ENCODE results near the gene ZNF511.
"Not testable (repeated sequence)": the region's sequence is repeated elsewhere in the genome, so short reads cannot be mapped to it uniquely, and the experiment has no call there.

ZNF511 gene

DNA sequence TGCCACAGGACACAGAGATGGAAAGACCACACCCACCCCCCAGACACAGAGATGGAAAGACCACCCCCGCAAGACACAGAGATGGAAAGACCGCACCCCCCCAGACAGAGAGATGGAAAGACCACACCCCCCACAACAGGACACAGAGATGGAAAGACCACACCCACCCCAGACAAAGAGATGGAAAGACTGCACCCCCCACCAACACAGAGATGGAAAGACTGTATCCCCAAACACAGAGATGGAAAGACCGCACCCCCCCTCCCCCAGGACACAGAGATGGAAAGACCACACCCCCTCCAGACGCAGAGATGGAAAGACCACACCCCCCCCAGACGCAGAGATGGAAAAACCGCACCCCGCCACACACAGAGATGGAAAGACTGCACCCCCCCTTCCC lies 8.0 kb downstream of the ZNF511 start:
- no peak for DNase-seq

- DNase-seq: peak; percentile 0
These were observed 9.9 kb downstream of the ZNF511 start for GRCh38 chr10:133318494-133319127.

- not testable (repeated sequence) for DNase-seq
These were observed 12.2 kb downstream of the ZNF511 start for GRCh38 chr10:133320852-133321422.

GRCh38 chr10:133322064-133322709 lies 13.5 kb downstream of the ZNF511 start:
- not testable (repeated sequence) for DNase-seq

DNA sequence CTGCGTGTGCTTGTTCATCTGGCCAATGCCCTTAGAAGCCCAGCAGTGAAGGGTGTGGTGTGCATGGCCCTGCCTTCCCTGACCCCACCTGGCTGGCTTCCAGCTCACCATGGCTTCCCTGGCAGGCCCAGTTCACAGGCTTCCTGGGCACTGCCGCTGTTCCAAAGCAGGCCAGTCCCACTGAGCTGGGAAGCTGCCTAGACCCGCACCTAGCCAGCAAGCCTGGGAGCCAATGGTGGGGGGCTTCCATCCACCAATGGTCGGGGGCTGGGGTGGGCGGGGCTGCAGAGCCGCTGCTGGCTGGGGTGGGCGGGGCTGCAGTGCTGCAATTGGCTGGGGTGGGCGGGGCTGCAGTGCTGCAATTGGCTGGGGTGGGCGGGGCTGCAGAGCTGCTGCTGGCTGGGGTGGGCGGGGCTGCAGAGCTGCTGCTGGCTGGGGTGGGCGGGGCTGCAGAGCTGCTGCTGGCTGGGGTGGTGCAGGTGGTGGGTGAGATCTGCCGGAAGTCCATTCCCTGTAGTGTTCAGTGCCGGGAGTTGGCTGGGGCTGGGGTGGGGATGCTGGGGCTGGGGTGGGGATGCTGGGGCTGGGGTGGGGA lies 15.6 kb downstream of the ZNF511 start:
- DNase-seq: peak; percentile 21

DNA sequence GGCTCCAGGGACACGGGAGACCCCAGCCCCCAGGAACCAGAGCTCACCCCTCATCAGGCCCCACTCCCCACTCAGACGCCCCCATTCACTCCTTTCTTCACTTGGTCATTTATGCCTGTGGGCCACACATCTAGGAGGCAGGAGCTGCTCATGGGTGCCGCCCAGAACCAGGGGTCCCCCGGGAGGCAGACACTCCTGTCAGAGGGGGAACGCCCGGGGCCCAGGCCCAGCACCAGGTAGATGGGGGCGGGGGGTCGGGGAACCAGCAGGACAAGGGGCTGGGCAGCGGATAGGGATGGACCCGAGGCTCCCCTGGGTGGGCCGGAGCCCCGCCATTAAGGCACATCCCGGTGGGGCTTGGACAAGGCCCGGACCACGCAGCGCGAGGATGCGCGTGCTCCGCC lies 16.1 kb downstream of the ZNF511 start:
- no peak for DNase-seq

- DNase-seq: no peak
These were observed 16.9 kb downstream of the ZNF511 start for GRCh38 chr10:133325440-133326222.

DNA sequence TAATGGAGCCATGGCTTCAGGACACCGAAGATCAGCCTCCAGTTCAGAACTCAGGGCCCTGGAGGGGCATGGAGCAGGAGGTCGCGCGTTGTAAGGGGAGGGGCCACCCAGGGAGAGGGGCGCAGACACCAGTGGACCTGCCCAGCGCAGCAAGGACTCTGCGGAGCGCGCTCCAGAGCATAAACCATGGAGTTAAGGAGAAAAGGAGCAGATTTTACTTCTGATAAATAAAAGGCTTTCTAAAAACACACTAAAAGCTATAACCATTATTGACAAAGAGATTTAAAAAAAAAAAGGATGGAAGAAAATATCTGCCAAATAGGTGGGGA lies 17.5 kb downstream of the ZNF511 start:
- DNase-seq: no peak

GRCh38 chr10:133326745-133327650 lies 18.3 kb downstream of the ZNF511 start:
- DNase-seq: no peak

DNA sequence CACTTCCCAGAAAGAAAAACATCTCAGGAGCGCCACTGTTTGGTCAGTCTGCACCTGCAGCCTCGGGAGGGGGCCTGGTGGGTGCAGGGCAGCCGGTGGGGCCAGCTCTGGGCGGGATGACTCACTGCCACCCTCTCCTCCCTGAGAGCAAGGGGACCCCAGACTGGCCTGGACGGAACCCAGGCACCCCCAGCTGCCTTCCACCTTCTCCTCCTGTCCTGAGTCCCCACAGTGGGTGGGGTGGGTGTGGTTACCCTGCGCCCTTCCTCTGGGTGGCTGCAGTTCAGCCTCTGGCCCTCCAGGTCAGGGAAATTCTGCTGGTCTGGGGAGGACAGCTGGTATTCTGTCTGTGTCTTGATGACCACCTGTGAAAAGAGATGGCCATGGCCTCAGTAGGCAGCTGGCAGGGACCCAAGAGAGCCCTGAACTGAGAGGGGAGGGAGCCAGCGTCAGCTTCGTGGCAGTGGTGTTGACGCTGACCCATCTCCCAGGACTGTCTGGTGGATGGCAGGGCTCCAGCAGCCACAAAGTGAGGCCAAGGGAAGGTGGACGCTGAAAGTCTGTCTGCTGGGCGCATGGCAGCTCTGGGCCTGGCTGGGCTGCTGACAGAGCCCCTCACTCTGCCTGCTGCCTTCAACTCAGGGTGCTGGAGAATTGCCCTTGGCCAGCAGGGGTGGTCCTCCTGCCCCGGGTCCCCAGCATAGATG lies 19.1 kb downstream of the ZNF511 start:
- no peak for DNase-seq

- no peak for DNase-seq
These were observed 19.9 kb downstream of the ZNF511 start for GRCh38 chr10:133328358-133329343.

DNA sequence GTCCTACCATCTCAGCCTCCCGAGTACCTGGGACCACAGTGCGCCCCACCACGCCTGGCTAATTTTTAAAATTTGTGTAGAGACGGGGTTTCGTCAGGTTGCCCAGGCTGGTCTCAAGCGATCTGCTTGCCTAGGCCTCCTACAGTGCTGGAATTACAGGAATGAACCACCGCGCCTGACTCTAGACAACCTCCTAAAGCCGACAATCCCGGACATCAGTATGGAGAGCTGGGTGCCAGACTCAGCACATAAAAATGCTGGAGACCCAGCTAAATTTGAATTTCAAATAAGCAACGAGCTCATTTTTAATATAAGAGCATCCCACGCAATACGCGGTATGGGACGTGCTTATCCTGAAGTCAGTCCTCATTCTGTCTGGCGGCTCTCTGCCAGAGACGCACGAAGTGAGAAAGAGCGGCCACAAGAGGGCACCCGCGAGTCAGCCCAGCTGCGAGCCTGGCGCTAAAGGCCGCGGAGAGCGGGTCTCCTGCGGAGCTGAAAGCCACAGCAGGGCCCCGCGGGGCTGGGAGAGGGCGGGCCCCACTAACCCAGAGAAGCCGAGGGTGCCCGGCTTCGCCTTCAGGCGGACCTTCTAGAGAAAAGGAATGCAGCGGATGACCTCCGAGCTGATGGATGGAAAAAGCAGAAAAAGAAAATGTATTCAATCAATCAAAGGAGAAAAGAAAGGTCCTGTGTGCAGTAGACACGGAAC lies 20.9 kb downstream of the ZNF511 start:
- DNase-seq: peak; percentile 21

DNA sequence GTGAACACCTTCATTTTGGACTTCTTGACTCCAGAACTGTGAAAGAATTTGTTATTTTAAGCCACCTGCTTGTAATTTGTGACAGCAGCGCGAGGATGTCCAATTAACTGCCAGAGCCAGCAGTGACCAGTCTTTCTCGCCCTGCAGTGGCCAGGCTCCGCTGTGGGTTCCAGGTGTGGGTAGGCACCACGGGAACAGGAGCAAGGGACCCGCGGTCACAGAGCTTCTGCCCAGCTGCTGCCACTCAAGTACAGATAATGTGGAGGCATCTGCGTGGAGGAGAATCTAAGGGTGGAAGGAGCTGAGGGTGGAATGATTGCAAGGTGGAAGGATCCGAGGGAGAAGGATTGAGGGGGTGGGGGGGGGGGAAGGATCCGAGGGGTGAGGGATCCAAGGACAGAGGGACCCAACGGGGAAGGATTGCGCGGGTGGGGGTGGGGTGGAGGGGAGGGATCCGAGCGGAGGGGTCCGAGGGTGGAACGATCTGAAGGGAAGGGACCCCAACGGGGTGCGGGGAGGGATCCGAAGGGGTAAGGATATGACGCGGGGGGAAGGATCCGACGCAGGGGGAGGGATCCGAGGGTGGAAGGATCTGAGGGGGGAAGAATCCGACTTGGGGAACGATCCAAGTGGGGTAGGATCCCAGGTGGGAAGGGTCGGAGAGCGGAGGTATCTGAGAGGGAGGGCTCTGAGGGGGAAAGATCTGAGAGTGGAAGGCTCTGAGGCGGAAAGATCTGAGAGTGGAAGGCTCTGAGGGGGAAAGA lies 24.4 kb downstream of the ZNF511 start:
- no peak for DNase-seq

GRCh38 chr10:133334503-133335245 lies 26.0 kb downstream of the ZNF511 start:
- no peak for DNase-seq

DNA sequence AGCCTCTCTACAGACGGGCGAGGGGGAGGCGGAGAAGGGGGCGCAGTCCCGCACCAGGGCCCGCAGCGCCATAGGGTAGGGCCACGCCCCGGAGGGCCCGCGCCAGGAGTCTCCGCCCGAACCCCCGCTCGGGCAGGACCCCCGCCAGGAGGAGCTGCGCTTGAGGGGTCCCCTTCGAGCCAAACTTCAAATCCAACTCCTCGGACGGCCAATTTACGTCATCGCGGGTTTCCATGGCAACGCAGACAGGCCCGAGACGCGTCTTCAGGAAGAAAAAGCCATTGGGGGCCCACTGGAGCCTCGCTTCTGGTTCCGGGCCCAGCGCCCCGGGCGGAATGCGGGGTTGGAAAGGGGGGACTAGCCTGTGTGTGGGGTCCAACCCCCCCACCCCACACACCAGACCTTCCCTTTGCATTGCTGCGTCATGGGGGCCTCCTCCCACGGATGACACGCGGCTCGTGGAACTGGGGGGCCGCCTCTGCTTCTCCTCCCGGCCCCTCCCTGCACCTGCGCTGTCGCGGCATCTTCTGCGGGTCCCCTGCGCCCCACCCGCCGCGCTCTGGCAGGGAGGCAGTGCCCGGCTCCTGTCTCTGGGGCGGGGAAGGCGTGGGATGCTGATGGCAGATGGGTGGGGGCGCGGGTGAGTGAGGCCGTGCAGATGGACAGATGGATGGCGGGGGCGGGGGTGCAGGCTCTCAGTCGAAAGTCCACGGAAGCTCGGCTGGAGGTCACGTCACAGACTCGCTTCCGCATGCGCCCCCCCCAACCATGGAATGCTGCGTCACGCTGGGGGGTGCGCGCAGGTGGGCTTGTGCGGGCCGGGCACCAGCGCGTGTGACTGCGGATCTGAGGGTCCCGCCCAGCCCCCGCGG lies 26.8 kb downstream of the ZNF511 start:
- no peak for DNase-seq

DNA sequence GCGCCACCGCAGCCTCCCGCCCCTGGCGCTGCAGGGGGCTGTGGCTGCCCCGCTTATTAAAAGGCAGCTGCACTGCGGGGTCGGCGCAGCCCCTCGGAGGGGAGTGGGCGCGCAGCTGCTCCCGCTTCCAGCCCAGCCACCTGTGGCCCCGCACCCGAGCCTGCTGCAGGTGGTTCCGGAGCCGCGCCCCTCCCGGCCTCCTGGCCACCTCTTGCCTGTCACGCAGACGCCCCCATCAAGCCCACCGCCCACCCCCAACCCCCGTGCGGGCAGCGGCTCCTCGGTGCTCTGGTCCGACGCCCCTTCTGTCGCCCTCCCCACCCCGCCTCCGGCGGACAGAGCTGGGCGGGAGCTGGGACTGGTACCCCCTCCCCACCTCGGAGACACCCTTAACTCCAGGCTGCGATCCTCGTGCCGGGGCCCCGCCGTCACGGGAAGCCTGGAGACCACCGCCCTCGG lies 27.4 kb downstream of the ZNF511 start:
- DNase-seq: no peak

All from NCI-H2029 treated with DMSO at 0.1 percent for 48 hours (cell line).